Measurements from ENCODE around the gene CAPZB.

CAPZB gene

DNA sequence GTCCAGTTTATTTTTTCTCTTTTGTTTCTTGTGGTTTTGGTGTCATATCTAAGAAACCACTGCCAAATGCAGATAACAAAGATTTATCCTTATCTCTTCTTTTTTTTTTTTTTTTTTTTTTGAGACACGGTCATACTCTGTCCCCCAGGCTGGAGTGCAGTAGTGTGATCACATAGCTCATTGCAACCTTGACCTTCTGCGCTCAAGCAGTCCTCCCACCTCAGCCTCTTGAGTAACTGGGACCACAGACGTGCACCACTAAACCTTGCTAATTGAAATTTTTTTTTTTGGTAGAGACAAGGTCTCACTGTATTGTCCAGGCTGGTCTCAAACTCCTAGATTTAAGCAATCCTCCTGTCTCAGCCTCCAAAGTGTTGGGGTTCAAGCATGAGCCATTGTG, 164.3 kb downstream of the CAPZB start:
- TF ChIP-seq PAX5 (IDR thresholded peaks at IDR 0.05; ENCODE audit: insufficient read depth, low read length, severe bottlenecking) (no peak), POU2F2 (IDR thresholded peaks at IDR 0.05; ENCODE audit: low read depth, low read length) (no peak), TAF1 (IDR thresholded peaks at IDR 0.05; ENCODE audit: low read depth, low read length) (no peak), SPI1 (IDR thresholded peaks at IDR 0.05; ENCODE audit: low read depth, low read length) (no peak), POLR2A (IDR thresholded peaks at IDR 0.05; ENCODE audit: low read depth, low read length) (no peak), POLR2AphosphoS5 (IDR thresholded peaks at IDR 0.05; ENCODE audit: low read depth, low read length) (no peak)
- FAIRE-seq (no peak), DNase-seq (ENCODE audit: insufficient read length, low spot score) (no peak)

DNA sequence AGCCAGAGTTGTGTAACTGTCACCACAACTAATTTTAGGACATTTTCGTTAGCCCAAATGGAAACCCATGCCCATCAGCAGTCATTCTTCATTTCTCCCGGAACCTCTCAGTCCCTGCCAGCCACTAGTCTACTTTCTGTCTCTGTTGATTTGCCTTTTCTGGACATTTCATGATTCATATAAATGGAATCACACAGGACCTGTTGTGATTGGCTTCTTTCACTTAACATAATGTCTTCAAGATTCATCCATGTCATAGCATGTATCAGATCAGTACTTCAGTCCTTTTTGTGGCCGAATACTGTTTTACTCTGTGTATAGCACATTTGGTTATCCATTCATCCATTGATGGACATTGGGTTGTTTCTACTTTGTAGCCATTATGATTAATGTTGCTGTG, 166.1 kb downstream of the CAPZB start:
- FAIRE-seq (no peak), DNase-seq (ENCODE audit: insufficient read length, low spot score) (no peak)
- TF ChIP-seq TAF1 (IDR thresholded peaks at IDR 0.05; ENCODE audit: low read depth, low read length) (no peak), PAX5 (IDR thresholded peaks at IDR 0.05; ENCODE audit: insufficient read depth, low read length, severe bottlenecking) (no peak)

GRCh38 chr1:19317126-19317910, 168.0 kb downstream of the CAPZB start:
- FAIRE-seq = peak; percentile 66

GRCh38 chr1:19315378-19316198, 169.8 kb downstream of the CAPZB start:
- FAIRE-seq (peak; percentile 89), DNase-seq (ENCODE audit: insufficient read length, low spot score) (peak; percentile 54)
- peak; percentile 96 for TF ChIP-seq SPI1 (IDR thresholded peaks at IDR 0.05; ENCODE audit: low read depth, low read length)
- TF ChIP-seq PAX5 (IDR thresholded peaks at IDR 0.05; ENCODE audit: insufficient read depth, low read length, severe bottlenecking) = peak; percentile 93
- no peak for TF ChIP-seq TAF1 (IDR thresholded peaks at IDR 0.05; ENCODE audit: low read depth, low read length)
- TF ChIP-seq POU2F2 (IDR thresholded peaks at IDR 0.05; ENCODE audit: low read depth, low read length) = no peak
- no peak for TF ChIP-seq POLR2AphosphoS5 (IDR thresholded peaks at IDR 0.05; ENCODE audit: low read depth, low read length)

More at GRCh38 chr1:19317126-19317910, 168.0 kb downstream of the CAPZB start:
- TF ChIP-seq POLR2AphosphoS5 (IDR thresholded peaks at IDR 0.05; ENCODE audit: low read depth, low read length) (no peak), POU2F2 (IDR thresholded peaks at IDR 0.05; ENCODE audit: low read depth, low read length) (no peak), TAF1 (IDR thresholded peaks at IDR 0.05; ENCODE audit: low read depth, low read length) (no peak), PAX5 (IDR thresholded peaks at IDR 0.05; ENCODE audit: insufficient read depth, low read length, severe bottlenecking) (no peak), SPI1 (IDR thresholded peaks at IDR 0.05; ENCODE audit: low read depth, low read length) (no peak), POLR2A (IDR thresholded peaks at IDR 0.05; ENCODE audit: low read depth, low read length) (no peak)
- no peak for DNase-seq (ENCODE audit: insufficient read length, low spot score)

- TF ChIP-seq POU2F2 (IDR thresholded peaks at IDR 0.05; ENCODE audit: low read depth, low read length) = 0 out of 2 replicates have a peak, but pooled peaks have one; percentile 60
- no peak for TF ChIP-seq TAF1 (IDR thresholded peaks at IDR 0.05; ENCODE audit: low read depth, low read length)
- TF ChIP-seq POLR2A (IDR thresholded peaks at IDR 0.05; ENCODE audit: low read depth, low read length) = no peak
- TF ChIP-seq PAX5 (IDR thresholded peaks at IDR 0.05; ENCODE audit: insufficient read depth, low read length, severe bottlenecking) = peak; percentile 19
- TF ChIP-seq SPI1 (IDR thresholded peaks at IDR 0.05; ENCODE audit: low read depth, low read length) = peak; percentile 87
- no peak for DNase-seq (ENCODE audit: insufficient read length, low spot score)
- FAIRE-seq = peak; percentile 91
These were observed 171.1 kb downstream of the CAPZB start for GRCh38 chr1:19313961-19314882.

DNA sequence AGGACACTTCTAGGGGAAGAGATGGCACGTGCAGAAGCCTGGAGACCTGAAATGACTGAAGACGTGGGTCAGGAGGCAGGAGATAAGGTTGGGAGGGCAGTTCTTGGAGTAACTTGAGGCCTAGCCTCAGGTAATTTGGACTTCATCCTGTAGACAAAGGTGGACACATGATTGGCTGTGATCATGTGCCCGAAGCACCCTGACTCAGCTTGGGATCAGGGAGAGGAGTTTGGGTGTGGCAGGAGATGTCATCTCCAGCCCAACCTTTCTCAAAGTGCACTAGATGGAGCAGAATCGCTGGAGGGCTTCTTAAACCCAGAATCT, 171.7 kb downstream of the CAPZB start:
- DNase-seq (ENCODE audit: insufficient read length, low spot score) = no peak
- FAIRE-seq = no peak
- TF ChIP-seq POU2F2 (IDR thresholded peaks at IDR 0.05; ENCODE audit: low read depth, low read length) (no peak), TAF1 (IDR thresholded peaks at IDR 0.05; ENCODE audit: low read depth, low read length) (no peak), POLR2AphosphoS5 (IDR thresholded peaks at IDR 0.05; ENCODE audit: low read depth, low read length) (no peak), POLR2A (IDR thresholded peaks at IDR 0.05; ENCODE audit: low read depth, low read length) (no peak), SPI1 (IDR thresholded peaks at IDR 0.05; ENCODE audit: low read depth, low read length) (no peak), PAX5 (IDR thresholded peaks at IDR 0.05; ENCODE audit: insufficient read depth, low read length, severe bottlenecking) (no peak)

DNA sequence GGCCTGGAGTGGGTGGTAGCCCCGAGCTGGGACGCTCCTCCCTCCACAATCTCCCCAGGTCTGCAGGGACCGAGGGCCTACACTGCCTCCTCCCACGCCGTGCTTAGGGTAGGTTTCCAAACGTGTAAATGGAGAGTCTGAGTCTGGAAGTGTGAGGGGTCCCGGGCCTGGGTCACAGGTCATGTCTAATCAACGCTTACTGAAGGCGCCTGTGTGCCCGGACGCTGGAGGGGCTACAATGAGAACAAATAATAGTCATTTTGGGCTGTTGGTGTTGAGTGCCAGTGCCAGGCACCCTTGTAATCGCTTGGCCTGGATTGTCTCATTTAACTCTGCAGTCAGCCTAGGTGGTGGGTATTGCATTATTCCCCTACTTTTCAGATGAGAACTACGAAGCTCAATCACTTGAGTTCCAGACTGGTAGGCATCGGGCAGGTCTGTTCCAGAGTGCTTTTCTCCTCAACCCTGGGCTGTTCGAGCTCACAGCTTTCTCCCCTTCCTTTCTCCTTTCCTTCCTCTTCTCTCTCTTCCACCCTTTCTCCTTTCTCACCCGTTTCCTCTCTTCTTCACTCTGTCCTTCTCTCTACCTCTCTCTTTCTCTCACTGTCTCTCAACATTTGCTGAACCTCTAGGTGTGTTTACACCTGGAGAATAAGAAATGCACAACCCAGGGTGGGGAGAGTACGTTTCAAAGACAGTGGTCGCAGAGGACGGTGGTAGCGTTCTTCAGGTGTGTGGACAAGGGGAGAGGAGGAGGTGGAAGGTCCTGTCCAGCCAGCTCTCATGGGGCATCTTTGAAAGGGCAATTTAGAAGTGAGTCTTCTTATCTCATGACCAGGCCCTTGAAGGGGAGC, 172.3 kb downstream of the CAPZB start:
- DNase-seq (ENCODE audit: insufficient read length, low spot score) (no peak), FAIRE-seq (peak; percentile 20)
- TF ChIP-seq POU2F2 (IDR thresholded peaks at IDR 0.05; ENCODE audit: low read depth, low read length) = no peak
- TF ChIP-seq POLR2AphosphoS5 (IDR thresholded peaks at IDR 0.05; ENCODE audit: low read depth, low read length) = no peak
- no peak for TF ChIP-seq POLR2A (IDR thresholded peaks at IDR 0.05; ENCODE audit: low read depth, low read length)
- no peak for TF ChIP-seq SPI1 (IDR thresholded peaks at IDR 0.05; ENCODE audit: low read depth, low read length)
- no peak for TF ChIP-seq PAX5 (IDR thresholded peaks at IDR 0.05; ENCODE audit: insufficient read depth, low read length, severe bottlenecking)
- TF ChIP-seq TAF1 (IDR thresholded peaks at IDR 0.05; ENCODE audit: low read depth, low read length) = no peak
